NCI-H2081 (cell line): ENCODE results near the gene PRXL2A.

Experiments
- DNase-seq, 2 experiments: peaks; one replicate each; lab custom pipeline; 2025; lab: John Stamatoyannopoulos, UW

Gene PRXL2A

DNA sequence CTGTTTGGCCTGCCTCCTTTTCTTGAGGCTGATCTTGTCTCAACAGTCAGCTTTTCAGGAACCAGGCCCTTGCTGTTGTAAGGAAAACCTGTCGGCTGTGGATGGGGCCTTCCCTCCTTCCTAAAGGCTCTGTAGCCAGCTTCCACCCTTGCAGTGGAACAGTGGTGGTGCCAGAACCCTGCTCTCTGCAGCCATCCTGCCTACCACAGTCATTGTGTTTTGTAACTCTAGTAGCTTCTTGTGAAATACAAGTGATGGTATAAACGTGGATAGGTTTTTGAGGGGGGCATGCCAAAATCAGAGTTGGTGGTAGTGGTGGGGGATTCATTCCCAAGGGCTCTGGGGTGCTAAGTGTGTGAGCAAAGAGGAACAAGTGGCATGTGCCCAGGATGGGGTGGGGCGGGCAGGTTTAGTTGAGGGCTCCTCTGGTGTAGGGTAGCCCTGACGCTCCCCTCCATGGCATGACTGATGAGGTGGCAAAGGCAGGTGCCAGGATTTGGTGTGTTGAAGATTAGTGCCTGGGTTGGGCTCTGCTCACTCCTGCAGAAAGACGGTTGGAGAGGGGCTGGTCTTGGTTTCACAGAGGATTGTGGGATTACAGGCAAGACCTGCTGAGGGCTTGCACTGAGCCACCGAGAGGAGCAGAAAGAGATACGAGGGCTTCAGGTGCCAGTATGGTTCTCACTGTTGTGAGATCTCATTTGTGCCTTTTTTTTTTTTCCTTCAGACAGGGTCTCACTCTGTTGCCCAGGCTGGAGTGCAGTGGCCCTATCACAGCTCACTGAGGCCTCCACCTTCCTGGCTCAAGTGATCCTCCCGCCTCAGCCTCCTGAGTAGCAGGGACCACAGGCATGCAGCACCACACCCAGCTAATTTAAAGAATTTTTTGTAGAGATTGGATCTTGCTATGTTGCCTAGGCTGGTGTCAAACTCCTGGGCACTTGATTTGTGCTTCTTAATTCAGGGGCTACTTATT lies 53.1 kb downstream of the PRXL2A start:
- DNase-seq, result no peak

- DNase-seq, result no peak
Measured at GRCh38 chr10:80462299-80462980, 54.1 kb downstream of the PRXL2A start.

GRCh38 chr10:80462981-80463741 lies 54.8 kb downstream of the PRXL2A start:
- DNase-seq, result peak in 1 of 2 experiments; percentile 42

- DNase-seq, result no peak
Measured at GRCh38 chr10:80463868-80464267, 55.5 kb downstream of the PRXL2A start.

GRCh38 chr10:80464557-80465450 lies 56.5 kb downstream of the PRXL2A start:
- DNase-seq, result peak; percentile 15 to 33

DNA sequence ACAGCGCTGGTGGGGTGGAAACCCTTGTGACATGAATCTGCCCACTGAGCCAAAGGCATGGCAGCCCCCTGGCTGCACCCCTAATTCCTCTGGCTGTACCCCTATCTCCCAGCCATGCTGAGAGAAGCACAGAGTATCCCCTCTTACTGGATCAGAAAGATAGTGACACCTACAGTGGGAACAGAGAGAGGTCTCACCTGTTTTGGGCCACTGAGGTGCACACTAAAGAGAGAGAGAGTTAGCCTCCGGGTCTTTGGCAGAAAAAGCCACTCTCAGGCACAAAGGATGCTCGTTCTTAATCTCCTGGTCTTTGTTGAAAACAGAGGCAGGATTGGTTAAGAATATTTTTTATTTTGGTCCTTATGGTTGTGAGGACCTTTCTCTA lies 57.1 kb downstream of the PRXL2A start:
- DNase-seq, result no peak

DNA sequence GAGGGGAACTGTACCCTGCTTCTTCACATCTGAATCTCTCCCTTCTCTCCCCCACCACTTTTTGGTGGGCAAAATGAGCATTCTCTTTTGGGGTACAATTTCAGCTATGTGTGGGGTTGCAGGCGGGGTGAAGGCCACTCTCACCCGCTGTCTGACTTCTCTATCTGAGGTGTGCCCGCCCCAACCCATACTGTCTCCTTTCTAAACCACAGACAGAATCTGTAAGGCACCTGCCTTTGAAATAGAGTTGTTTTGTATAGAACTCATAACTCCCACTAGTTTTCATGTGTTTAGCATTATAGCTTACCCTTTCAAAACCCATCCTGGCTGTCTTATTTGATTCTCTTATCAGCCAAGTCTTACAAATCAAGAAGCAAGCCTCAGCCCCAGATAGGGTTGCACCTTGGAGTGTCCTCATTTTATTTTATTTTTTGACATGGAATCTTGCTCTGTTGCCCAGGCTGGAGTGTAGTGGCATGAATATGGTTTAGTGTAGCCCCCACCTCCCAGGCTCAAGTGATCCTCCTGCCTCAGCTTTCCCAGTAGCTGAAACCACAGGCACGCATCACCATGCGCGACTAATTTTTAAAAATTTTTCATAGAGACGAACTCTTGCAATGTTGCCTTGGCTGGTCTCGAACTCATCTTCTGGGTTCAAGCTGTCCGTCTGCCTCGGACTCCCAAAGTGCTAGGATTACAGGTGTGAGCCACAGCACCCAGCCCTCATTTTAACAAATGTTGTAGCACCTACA lies 57.7 kb downstream of the PRXL2A start:
- no peak for DNase-seq

DNA sequence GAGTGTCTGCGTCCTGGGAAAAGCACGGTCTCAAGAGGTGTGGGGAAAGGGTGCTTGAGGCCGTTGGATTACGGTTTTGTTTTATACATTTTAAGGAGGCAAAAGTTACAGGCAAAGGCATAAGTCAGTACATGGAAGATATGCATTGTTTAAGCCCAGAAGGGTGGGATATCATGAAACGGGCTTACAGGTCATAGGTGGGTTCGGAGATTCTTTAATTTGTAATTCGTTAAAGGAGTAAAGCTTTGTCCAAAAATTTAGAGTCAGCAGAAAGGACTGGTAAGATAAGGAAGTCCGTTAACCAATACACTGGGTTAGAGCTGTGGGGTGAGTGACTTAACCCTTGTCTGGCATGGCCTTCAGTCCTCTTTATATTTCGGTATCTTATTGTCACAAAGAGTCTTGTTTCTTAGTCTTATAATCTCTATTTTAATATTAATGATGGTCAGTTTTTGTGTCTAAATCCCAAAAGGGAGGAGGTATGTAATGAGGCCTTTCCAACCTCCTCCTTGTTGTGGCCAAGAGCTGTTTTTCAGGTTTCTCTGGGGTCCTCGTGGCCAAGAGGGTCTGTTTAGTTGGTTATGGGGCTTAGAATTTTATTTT lies 58.5 kb downstream of the PRXL2A start:
- DNase-seq, result no peak

DNA sequence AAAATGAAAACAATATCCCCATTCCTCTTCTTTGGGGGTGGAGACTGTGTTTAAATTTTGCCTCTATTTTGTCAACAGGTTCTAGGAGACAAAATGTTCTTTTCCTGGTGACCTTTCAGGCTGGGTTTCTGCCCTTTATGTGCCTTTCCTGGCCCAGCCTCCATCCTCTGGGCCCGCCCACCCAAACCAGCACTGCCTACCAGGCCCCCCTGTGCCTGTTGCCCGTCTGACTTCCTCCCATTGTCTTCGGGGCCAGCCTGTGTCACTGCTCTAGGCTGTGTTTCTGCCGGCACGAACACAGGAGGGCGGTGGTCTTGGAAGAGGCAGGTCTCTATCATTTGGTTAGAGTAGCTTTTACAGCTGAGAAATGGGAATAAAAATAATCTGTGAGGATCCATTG lies 59.7 kb downstream of the PRXL2A start:
- no peak for DNase-seq

GRCh38 chr10:80468806-80469421 lies 60.6 kb downstream of the PRXL2A start:
- no peak for DNase-seq

DNA sequence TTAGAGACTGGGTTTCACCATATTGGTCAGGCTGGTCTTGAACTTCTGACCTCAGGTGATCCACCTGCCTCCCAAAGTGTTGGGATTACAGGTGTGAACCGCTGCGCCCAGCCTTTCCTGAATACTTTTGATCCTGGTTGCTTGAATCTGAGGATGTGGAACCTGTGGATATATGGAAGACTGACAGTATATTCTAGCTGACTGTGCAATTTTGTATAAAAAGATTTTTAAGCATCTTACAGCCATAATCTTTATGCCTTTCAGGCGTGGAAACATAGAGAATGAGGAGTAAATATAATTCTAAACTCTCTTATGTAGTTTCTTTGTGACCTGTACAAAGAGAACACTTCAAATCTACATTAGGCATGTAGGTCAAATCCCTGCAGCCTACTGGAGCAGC lies 61.9 kb downstream of the PRXL2A start:
- DNase-seq, result no peak

GRCh38 chr10:80471001-80471400 lies 62.6 kb downstream of the PRXL2A start:
- no peak for DNase-seq

DNA sequence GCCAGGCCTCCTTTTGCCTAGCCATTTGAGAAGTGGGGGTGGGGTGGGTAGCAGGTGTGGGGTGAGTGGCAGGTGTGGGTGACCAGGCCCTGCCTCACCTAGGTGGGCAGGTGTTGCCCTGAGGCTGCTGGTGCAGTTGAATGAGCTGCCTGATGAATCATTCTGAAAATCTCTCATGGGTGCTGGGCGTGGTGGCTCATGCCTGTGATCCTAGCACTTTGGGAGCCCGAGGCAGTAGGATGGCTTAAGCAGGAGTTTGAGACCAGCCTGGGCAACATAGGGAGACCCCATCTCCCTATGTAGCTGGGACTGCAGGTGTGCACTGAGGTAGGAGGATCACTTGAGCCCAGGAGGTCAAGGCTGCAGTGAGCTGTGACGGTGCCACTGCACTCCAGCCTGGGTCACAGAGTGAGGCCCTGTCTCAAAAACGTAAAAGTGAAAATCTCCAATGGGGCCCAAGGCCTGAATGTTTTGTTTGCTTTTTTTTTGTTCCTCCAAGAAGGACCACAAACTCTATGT lies 63.4 kb downstream of the PRXL2A start:
- DNase-seq, result no peak

DNA sequence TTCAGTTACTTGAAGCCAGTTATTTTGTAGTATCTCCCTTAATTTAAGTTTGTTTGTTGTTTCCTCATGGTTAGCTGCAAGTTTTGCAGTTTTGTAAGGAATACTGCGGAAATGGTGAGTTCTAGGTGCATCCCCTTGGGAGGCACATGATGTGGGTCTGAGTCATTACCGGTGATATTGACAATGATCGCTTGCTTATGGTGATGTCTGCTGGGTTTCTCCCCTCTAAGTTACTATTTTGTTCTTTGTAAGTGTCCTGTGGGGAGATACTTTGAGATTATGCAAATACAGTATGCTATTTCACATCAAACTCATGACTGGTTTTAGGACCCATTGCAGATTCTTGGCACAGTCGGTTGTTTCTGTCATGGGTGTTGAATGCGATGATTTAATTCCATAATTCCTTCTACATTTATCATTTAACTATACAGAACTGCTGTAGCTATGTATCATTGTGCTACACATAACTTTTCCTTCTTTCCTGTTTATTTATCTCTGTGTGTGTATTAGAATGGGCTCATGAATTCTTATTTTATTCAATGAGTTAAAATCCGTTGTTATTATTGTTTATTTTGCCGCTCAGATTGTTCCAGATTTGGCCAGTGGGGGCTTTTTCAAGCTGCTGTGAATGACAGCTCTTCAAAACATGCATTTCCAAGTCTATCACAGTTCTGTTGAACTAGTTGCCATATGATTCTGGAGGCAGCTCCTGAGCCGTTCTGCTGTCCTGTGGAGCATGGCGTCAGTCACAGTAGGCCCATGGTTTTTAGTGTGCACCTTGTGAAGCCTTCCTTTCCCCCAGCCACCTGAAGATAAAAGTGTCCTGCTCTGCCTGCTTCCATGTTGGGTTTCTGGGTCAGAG lies 64.1 kb downstream of the PRXL2A start:
- no peak for DNase-seq

GRCh38 chr10:80473096-80473657 lies 64.8 kb downstream of the PRXL2A start:
- DNase-seq, result no peak

DNA sequence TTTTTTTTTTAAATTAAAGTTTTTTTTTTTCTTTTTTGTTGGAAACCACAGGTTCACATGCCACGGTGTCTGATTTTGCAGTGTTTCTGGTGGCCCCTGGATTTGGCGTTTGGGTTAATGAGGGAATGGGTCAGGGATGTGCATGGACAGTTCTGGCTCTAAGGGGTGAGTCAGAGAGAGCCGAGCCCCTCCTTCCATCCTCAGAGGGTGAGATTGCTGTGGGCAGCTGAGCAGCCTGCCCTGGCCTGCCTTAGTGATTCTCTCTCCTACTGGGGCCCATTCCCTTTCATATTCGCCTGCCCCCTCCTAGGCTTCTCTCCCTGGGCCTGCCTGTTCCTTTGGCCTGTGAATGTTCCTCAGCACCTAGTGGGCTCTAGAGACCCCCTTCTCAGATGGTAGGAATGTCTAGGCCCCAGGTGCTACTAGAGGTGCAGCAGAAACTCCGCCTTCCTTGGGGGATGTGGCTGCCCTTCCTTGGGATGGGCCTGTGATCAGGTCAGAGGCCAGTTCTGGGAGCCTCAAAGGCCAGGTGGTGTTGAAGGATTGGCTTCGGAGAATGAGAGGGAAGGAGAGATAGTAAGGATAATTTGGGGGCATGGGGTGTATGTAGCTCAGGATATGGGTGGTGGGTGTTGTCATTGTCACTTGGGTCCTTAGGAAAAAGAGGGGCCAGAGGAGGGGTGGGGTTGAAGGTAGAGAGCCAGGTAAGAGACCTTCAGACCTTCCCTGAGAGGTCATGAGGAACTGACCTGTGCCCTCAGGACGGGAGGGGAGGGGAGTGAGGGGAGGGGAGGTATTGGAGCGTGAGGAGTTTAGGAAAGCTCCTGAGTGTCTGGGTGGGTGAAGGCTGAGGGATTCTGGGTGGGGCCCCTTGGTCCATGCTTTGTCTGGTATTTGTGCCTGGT lies 65.6 kb downstream of the PRXL2A start:
- no peak for DNase-seq

GRCh38 chr10:80474597-80474910 lies 66.2 kb downstream of the PRXL2A start:
- DNase-seq, result no peak
